Neural progenitor cell (in vitro differentiated cells): ENCODE results near the gene MCF2L2. TPM values are rescaled to one million over a fixed set of nuclear protein-coding genes. Genes with fewer than 3 reads are reported as not detected.

Source experiments
- DNase-seq: peaks from one replicate; pipeline ENCODE4 v3.0.0-alpha.2; 2016; ENCODE audit warnings: low spot score
- H2AFZ ChIP-seq: fragments of 200-600 bp; sonication (generic); replicated peaks from 2 replicates; pipeline ENCODE4 v1.6.1; 2016; ENCODE audit warnings: antibody characterized with exemption
- H3F3A ChIP-seq: fragments of 200-600 bp; sonication (generic); 2 replicates; pipeline ENCODE4 v1.6.1; 2016; ENCODE audit warnings: antibody characterized with exemption, low read depth
- H3K27ac ChIP-seq: fragments of 200-600 bp; sonication (generic); 2 replicates; pipeline ENCODE4 v1.5.1; 2016; ENCODE audit warnings: mild to moderate bottlenecking
- H3K27me3 ChIP-seq: fragments of 200-600 bp; sonication (generic); 2 replicates; pipeline ENCODE4 v1.6.1; 2016; ENCODE audit warnings: mild to moderate bottlenecking, moderate library complexity
- H3K36me3 ChIP-seq: fragments of 200-600 bp; sonication (generic); 2 replicates; pipeline ENCODE4 v1.5.1; 2016
- H3K4me1 ChIP-seq: fragments of 200-600 bp; sonication (generic); 2 replicates; pipeline ENCODE4 v1.6.1; 2016; ENCODE audit warnings: mixed run types
- H3K4me2 ChIP-seq: fragments of 200-600 bp; sonication (generic); 2 replicates; pipeline ENCODE4 v1.6.1; 2016
- H3K4me3 ChIP-seq: fragments of 200-600 bp; sonication (generic); 2 replicates; pipeline ENCODE4 v1.5.1; 2016
- H3K79me2 ChIP-seq: fragments of 200-600 bp; sonication (generic); 2 replicates; pipeline ENCODE4 v1.6.1; 2016; ENCODE audit warnings: low read depth
- H3K9ac ChIP-seq: fragments of 200-600 bp; sonication (generic); 2 replicates; pipeline ENCODE4 v1.6.1; 2016
- H3K9me3 ChIP-seq: fragments of 200-600 bp; sonication (generic); 2 replicates; pipeline ENCODE4 v1.5.1; 2016; ENCODE audit warnings: low read depth
- H4K20me1 ChIP-seq: fragments of 200-600 bp; sonication (generic); 2 replicates; pipeline ENCODE4 v1.6.1; 2016; ENCODE audit warnings: low read depth
- H3K27ac Mint-ChIP-seq: 3 replicates; pipeline ENCODE4 v1.8.0; 2021; ENCODE audit warnings: mixed read lengths
- H3K27me3 Mint-ChIP-seq: 2 replicates; pipeline ENCODE4 v1.8.0; 2022; ENCODE audit warnings: low read depth, mild to moderate bottlenecking, inconsistent platforms, moderate library complexity, mixed read lengths; ENCODE audit not compliant: insufficient read depth
- H3K36me3 Mint-ChIP-seq: 3 replicates; pipeline ENCODE4 v1.8.0; 2021; ENCODE audit warnings: mixed read lengths
- H3K4me1 Mint-ChIP-seq: 3 replicates; pipeline ENCODE4 v1.8.0; 2021; ENCODE audit warnings: mixed read lengths
- H3K4me3 Mint-ChIP-seq: 3 replicates; pipeline ENCODE4 v1.8.0; 2021; ENCODE audit warnings: mild to moderate bottlenecking, moderate library complexity, mixed read lengths
- H3K9me3 Mint-ChIP-seq: 3 replicates; pipeline ENCODE4 v1.8.0; 2020; ENCODE audit warnings: mixed read lengths
- EZH2 ChIP-seq: fragments of 200-600 bp; sonication (generic); IDR thresholded peaks from 2 replicates; pipeline ENCODE4 v1.6.1; 2017; ENCODE audit warnings: antibody characterized with exemption, mild to moderate bottlenecking, moderate library complexity
- EZH2phosphoT487 ChIP-seq: fragments of 200-600 bp; sonication (generic); IDR thresholded peaks from 2 replicates; pipeline ENCODE4 v1.6.1; 2017; ENCODE audit warnings: antibody characterized with exemption
- total RNA-seq: library from RNA; depleted of rRNA; stranded (reverse); fragments of >200 nt; gene quantifications from 2 replicates; pipeline ENCODE4 v1.2.3, GENCODE V29; 2015; ENCODE audit warnings: low replicate concordance
- TF ChIP-seq, protein P1 (sequence below): fragments of 200-600 bp; sonication (generic); IDR thresholded peaks from 2 replicates; pipeline ENCODE4 v1.5.1; 2017; ENCODE audit warnings: antibody characterized with exemption, mild to moderate bottlenecking

MCF2L2 gene
- total RNA-seq, 1 donor from 2014 or later: 11.1 TPM

- H3K27me3 Mint-ChIP-seq: no peaks in the 10 kb centered on the region
- H3K27ac Mint-ChIP-seq: no peak overlapping the region
- no peaks in the 10 kb centered on the region for H3K36me3 ChIP-seq
Observed at GRCh38 chr3:183360971-183361624, 67.3 kb downstream of the MCF2L2 start.

GRCh38 chr3:183359036-183359435 is 69.4 kb downstream of the MCF2L2 start:
- Histone ChIP-seq H3K36me3 (no peaks in the 10 kb centered on the region), H3K4me1 (no peaks in the 10 kb centered on the region), H3F3A (no peaks in the 10 kb centered on the region), H4K20me1 (no peaks in the 10 kb centered on the region), H3K4me2 (no peak overlapping the region), H3K9me3 (no peaks in the 10 kb centered on the region), H3K27ac (no peak overlapping the region), H3K27me3 (no peaks in the 10 kb centered on the region), H3K4me3 (no peak overlapping the region), H3K79me2 (no peaks in the 10 kb centered on the region), H2AFZ (no peak overlapping the region), H3K9ac (no peak overlapping the region)
- Mint-ChIP-seq H3K9me3 (no peaks in the 10 kb centered on the region), H3K27me3 (no peaks in the 10 kb centered on the region), H3K27ac (no peak overlapping the region), H3K4me3 (no peak overlapping the region), H3K4me1 (no peaks in the 10 kb centered on the region), H3K36me3 (no peaks in the 10 kb centered on the region)
- no peak for DNase-seq
- no peak for TF ChIP-seq EZH2
- TF ChIP-seq EZH2phosphoT487: no peak
- TF ChIP-seq, protein P1, sequence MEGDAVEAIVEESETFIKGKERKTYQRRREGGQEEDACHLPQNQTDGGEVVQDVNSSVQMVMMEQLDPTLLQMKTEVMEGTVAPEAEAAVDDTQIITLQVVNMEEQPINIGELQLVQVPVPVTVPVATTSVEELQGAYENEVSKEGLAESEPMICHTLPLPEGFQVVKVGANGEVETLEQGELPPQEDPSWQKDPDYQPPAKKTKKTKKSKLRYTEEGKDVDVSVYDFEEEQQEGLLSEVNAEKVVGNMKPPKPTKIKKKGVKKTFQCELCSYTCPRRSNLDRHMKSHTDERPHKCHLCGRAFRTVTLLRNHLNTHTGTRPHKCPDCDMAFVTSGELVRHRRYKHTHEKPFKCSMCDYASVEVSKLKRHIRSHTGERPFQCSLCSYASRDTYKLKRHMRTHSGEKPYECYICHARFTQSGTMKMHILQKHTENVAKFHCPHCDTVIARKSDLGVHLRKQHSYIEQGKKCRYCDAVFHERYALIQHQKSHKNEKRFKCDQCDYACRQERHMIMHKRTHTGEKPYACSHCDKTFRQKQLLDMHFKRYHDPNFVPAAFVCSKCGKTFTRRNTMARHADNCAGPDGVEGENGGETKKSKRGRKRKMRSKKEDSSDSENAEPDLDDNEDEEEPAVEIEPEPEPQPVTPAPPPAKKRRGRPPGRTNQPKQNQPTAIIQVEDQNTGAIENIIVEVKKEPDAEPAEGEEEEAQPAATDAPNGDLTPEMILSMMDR: no peak

More at GRCh38 chr3:183360971-183361624, 67.3 kb downstream of the MCF2L2 start:
- no peaks in the 10 kb centered on the region for H3K4me1 ChIP-seq
- H3K9me3 Mint-ChIP-seq: no peaks in the 10 kb centered on the region
- no peaks in the 10 kb centered on the region for H4K20me1 ChIP-seq
- H3K9me3 ChIP-seq: no peaks in the 10 kb centered on the region
- H3K4me3 Mint-ChIP-seq: no peak overlapping the region
- H3F3A ChIP-seq: no peaks in the 10 kb centered on the region
- DNase-seq: no peak
- H3K27ac ChIP-seq: no peak overlapping the region
- H3K4me2 ChIP-seq: no peak overlapping the region
- no peak overlapping the region for H2AFZ ChIP-seq
- TF ChIP-seq EZH2phosphoT487 (no peak), EZH2 (no peak)
- TF ChIP-seq, protein P1: no peak
- H3K79me2 ChIP-seq: no peaks in the 10 kb centered on the region
- no peaks in the 10 kb centered on the region for H3K4me1 Mint-ChIP-seq
- H3K27me3 ChIP-seq: no peaks in the 10 kb centered on the region
- no peak overlapping the region for H3K9ac ChIP-seq
- no peak overlapping the region for H3K4me3 ChIP-seq
- no peaks in the 10 kb centered on the region for H3K36me3 Mint-ChIP-seq

- Histone ChIP-seq H3K27ac (no peak overlapping the region), H3F3A (no peaks in the 10 kb centered on the region), H3K27me3 (no peaks in the 10 kb centered on the region), H3K9ac (no peak overlapping the region), H3K4me3 (no peak overlapping the region), H3K36me3 (no peaks in the 10 kb centered on the region), H3K9me3 (no peaks in the 10 kb centered on the region), H4K20me1 (no peaks in the 10 kb centered on the region), H3K4me1 (no peaks in the 10 kb centered on the region), H2AFZ (no peak overlapping the region), H3K4me2 (no peak overlapping the region), H3K79me2 (no peaks in the 10 kb centered on the region)
- Mint-ChIP-seq H3K9me3 (no peaks in the 10 kb centered on the region), H3K27me3 (no peaks in the 10 kb centered on the region), H3K4me1 (no peaks in the 10 kb centered on the region), H3K36me3 (no peaks in the 10 kb centered on the region), H3K27ac (no peak overlapping the region), H3K4me3 (no peak overlapping the region)
- no peak for TF ChIP-seq EZH2phosphoT487
- no peak for TF ChIP-seq EZH2
- TF ChIP-seq, protein P1: no peak
- no peak for DNase-seq
Observed at GRCh38 chr3:183357564-183358079, 70.8 kb downstream of the MCF2L2 start.
